GM19238 (cell line): Measurements from ENCODE around the gene PEX16.

Experiments
- DNase-seq: peaks from one replicate; pipeline ENCODE4 v3.0.0; 2011; ENCODE audit warnings: low spot score; ENCODE audit not compliant: insufficient read length

Gene PEX16

DNA sequence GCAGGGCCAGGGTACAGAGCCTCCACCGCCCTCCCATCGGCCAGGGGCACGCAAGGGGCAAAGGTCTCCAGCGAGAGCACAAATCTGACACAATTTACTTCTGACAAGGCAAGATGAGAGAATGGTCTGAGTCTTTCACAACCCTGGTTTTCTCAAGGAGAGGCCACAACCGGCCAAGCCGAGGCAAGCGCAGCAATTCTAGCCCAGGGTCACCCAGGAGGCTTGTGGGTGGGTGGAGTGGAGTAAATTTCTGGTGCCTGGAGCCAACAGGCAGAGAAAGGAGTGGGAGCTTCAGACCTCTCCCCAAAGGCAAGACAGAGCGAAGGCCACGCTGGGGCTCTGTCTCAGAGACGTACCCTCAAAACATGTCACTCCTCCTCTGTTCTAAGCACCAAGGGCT, 14.1 kb upstream of the PEX16 start:
- no peak for DNase-seq

GRCh38 chr11:45930951-45931570, 13.4 kb upstream of the PEX16 start:
- DNase-seq, result no peak

DNA sequence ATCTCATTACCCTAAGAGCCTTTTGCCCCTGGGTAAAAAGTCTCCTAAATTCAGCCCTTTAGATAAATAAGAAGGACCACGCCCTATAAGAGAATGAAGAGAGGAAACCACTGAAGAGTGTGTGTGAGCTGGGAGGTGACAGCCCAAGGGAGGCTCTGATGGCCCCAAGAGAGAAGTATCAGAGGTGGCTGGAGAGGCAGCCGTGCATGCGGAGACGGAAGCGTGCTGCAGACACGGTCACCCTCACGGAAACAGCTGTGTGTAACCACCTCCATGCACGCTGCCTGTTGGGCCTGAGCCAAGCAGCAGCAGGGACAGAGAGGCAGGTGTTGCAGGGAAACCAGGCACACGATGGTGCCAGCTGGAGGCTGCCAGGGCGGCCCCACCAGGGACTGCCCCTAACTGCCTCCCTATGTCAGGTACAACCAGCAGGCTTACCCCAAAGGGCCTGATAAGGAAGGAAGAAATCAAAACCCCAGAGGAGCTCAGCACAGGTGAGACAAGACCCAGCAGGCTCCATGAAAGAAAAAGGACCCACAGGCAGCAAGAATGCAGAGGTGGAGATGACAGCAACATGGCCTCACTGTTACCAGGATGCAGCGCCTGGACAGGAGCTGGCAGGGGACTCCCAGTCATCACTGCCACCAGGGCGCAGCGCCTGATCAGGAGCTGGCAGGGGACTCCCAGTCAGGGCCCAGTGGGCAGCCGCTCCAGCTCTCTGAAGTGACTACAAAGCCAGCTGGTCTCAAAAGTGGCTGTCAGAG, 12.5 kb upstream of the PEX16 start:
- DNase-seq, result peak; percentile 92

DNA sequence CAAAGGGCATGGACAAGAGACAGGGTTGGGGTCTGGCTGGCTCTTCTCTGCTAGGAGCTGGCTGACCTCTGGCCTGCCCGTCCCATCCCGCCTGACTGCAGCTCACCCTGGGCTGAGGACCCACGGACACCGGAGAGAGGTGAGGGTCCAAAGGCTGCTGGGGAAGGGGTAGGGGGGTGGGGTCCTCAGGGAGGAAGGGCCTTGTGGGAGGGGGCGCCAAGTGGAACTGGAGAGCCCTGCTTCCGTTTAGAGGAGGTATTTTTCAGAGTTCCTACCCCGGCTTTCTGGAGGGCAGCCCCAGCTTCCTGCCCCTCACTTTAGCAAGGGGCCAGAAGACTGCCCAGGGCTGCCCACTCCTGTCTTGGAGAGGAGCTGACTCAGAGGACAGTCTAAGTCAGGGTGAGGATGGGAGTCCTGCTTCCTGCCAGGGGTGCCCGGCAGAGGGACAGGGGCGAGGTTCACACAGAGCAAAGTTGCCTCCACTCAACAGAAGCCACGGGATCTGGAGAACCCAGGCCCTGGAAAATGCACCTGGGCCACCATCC, 11.9 kb upstream of the PEX16 start:
- no peak for DNase-seq

GRCh38 chr11:45928535-45929215, 11.0 kb upstream of the PEX16 start:
- no peak for DNase-seq

GRCh38 chr11:45927684-45928413, 10.2 kb upstream of the PEX16 start:
- DNase-seq, result no peak

DNA sequence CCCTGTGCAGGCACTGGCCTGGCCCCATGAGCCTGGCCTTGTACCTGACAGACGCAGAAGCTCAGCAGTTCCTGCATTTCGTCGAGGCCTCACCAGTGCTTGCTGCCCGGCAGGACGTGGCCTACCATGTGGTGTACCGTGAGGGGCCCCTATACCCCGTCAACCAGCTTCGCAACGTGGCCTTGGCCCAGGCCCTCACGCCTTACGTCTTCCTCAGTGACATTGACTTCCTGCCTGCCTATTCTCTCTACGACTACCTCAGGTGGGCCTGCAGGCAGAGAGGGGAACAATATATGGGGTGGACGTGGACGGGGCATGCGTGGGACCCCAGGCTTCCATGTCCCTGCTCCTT, 9.6 kb upstream of the PEX16 start:
- DNase-seq, result no peak

DNA sequence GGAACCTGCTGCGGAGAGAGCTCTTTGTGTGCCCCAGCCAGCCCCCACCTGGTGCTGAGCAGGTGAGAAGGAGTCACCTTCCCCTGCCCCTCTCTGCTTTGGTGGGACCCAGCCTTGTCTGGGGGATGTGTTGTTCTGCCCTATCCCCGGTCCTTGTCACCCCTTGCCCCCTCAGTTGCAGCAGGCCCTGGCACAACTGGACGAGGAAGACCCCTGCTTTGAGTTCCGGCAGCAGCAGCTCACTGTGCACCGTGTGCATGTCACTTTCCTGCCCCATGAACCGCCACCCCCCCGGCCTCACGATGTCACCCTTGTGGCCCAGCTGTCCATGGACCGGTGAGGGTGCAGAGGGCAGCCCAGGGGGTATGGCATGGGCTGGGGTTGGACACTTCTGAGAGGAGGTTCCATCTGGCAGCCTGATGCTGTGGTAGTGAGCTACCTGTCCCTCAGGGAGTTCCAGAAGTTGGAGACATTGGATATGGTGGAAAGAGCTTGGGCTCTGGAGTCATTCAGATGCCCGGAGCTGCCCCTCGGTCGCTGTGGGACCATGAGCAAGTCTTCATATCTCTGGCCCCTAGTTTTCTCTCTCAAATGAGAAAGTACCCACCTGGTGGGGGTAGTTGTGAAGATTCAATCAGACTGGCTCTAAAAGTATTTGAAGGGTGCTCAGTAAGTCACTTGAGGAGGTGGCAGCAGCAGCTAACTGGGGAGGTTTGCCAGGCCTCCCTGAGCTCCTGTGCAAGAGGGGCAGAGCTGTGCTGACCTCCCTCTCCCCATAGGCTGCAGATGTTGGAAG, 9.1 kb upstream of the PEX16 start:
- DNase-seq, result no peak

GRCh38 chr11:45926001-45926401, 8.3 kb upstream of the PEX16 start:
- DNase-seq, result no peak

DNA sequence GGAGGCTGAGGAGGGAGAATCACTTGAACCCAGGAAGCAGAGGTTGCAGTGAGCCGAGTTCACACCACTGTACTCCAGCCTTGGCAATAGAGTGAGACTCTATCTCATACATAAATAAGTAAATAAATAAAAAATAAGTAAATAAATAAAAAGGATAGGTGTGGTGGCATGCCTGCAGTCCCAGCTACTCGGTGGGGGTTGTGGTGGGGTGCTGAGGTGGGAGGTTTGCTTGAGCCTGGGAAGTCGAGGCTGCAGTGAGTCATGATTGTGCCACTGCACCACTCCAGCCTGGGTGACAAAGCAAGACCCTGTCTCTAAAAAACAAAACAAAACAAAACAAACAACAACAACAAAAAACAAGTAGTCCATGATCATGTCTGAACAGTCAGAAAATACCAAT, 7.9 kb upstream of the PEX16 start:
- DNase-seq, result no peak

- DNase-seq, result no peak
Observed at GRCh38 chr11:45924927-45925326, 7.2 kb upstream of the PEX16 start.

DNA sequence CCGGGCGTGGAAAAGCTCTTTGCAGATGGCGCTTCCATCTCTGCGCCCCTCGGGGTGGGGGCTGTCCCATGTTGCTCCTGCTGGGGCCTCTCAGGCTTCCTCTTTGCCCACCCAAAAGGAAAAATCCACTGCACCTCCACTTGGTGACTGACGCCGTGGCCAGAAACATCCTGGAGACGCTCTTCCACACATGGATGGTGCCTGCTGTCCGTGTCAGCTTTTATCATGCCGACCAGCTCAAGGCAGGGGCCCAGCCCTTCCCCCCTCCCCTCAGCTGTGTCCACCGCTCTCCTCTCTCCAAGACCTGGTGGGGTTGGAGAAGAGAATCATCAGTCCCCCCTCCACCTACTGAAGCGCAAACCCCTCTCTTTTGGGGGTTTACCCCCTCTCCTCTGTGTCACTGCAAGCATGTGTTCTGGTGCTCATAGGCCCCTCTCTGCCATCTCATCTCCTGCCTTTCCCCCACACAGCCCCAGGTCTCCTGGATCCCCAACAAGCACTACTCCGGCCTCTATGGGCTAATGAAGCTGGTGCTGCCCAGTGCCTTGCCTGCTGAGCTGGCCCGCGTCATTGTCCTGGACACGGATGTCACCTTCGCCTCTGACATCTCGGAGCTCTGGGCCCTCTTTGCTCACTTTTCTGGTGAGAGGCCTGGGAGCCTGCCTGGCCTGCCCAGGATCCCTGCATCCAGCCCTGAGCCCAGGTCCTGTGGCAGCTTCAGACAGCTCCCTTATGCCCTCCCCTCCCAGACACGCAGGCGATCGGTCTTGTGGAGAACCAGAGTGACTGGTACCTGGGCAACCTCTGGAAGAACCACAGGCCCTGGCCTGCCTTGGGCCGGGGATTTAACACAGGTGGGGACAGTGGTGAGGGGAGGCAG, 6.6 kb upstream of the PEX16 start:
- no peak for DNase-seq

GRCh38 chr11:45922425-45923082, 4.9 kb upstream of the PEX16 start, which contains the start of gene LARGE2:
LARGE2 (plus strand) TSS chr11:45922656; CDS start chr11:45922883, 227 bp downstream.
- DNase-seq, result no peak

DNA sequence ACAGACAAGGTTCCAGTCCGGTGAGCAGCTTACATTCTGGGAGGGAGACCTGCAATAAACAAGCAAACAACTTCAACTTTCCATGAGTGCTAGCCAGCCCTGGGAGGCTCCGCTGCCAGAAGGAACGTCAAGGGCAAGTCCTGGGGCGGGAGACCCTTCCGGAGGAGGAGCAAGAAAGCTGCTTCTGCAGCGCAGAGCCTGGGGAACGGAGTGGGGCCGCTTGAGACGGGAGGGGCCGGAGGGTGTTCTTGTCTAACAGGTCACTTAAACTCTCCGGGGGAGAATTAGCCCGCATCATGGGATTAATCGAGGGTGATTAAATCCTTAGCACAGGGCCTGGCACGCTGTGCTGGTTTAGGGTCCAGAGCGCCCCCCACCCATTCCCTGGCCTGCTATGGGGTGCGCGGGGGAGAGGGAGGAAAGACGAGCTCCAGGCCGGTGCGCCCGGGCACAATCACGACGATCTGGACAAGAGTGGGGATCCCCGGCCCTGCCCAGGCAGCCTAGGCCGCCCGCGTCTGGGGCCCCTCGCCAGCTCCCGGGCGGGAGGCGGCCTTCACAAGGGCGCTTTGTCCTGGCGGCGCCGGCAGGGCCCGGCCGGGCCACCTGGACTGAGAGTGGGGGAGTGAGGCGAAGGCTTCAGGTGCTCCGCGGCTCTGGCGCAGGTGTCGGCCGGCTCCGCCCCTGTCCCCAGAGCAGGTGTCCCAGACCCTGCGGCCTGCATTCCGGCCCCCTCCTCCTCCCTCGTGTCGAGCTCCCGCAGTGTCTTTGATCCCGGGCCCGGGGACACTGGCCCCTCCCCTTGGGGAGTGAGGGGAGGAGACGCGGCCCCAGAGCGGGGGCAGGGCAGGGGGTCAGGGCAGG, 4.1 kb upstream of the PEX16 start:
- no peak for DNase-seq

DNA sequence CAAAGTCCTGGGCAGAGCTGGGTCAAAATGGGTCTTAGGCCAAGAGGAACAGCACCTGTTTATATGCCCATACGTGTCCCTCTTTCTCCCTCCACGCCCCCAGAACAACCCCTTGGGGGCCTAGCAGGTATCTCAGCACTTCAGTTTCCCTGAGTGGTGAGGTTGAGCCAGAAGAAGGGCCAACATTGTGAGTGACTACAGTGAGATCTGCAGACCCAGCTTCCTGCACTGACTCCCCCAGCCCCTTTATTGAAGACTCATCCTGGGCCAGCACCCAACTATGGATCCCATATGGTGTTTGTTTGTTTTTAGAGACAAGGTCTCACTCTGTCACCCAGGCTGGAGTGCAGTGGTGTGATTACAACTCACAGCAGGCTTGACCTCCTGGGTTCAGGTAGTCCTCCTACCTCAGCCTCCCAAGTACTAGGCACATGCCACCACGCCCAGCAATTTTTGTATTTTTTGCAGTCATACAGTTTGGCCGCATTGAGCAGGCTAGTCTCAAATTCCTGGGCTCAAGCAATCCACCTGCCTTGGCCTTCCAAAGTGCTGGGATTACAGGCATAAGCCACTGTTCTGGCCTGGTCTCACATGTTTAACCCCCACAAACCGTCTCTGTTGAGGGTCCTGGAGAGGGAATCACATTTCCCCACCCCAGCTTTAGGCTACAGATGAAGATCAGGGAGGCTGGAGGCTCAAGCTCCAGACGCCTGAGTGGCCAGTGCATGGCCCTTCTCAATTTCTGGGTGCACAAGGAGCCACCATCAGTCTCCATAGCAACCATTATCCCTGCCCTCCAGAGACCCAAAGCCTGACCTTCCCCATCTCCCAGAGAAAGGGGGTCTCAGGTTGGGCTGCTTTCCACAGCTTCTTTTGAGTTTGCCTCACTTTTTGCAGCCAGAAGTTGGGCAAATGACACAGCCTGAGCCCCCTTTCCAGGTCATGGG, 3.1 kb upstream of the PEX16 start:
- no peak for DNase-seq

DNA sequence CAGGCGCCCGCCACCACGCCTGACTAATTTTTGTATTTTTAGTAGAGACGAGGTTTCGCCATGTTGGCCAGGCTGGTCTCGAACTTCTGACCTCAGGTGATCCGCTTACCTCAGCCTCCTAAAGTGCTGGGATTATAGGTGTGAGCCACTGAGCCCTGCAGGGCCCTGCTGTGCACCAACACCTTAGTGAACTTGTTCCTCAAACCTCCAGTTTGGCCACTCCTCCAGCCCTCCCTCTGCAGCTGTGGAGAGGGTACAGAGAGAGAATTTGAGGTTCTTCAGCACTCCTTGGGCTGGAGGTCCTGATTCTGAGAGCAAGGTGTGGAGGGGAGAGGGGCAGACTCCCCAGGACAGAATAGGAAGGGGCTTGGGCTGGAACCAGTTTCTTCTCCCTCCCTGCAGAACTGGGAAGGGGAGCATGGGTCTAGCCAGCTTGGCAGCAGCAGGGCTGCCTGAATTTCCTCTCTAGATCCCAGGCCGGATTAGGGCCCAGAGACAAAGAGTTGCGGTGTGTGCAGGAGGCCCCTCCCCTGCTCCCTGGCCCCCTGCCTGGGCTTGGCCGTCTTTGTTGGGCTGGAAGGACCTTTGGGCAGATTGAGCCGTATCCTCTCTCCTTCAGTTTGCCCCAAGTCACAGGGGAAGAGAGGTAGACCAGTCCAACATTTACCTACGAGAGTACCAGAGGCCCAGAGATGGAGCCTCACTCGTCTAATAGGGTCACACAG, 2.3 kb upstream of the PEX16 start:
- no peak for DNase-seq
